Anterior cingulate cortex (tissue), 58 donors: ENCODE results near the gene TBC1D22A.

Source experiments
- DNase-seq, 58 donors: peaks; one replicate each; lab custom pipeline; 2025; lab: John Stamatoyannopoulos, UW

TBC1D22A gene

DNA sequence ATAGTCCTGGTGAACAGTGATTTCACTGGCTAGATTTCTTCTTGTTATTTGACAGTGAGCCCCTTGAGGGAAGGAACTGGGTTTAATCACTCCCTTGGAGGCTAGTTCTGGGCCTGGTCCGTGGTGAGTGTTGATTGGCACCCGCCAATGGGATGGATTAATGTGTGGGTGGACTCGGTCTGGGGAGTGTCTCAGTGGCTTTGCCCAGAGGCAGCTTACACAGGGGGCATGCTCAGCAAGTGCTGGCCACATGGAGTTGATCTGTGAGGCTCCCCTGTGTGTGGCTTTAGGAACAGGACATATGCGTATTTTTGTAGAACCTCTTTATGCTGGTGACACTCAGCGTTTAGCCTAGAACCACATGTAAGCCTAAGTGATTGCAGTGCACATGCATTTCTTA lies 106.9 kb downstream of the TBC1D22A start:
- no peak for DNase-seq

DNA sequence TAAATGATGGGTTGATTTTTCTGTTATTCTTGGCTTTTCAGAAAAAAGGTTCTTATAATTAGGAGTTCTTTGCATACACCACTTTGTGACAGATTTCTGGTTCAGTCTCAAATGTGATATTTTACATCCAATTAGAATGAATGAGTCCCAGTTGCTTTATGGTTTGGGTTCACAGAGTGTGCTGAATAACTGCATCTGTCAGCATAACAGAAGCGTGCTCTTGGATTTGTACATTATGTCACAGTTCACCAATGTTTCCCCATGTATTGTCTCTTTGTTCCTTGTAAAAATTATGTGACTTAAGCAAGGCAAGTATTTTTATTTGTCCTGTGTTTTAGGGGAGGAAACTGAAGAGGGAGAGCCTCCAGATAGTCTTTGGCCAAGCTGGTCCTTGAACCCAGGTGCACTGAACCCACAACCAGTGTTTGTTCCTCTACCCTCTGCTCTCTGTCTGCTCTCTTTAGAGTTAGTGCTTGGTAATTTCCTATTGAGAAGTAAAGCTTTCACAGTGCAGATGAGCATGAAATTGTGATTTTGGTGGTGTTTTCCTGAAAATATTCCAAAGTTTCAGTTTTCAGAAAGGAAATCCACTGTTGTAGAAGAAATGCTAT lies 107.5 kb downstream of the TBC1D22A start:
- DNase-seq: peak in 1 of 58 donors; percentile 14

GRCh38 chr22:46871826-46872225 lies 109.4 kb downstream of the TBC1D22A start:
- no peak for DNase-seq

DNA sequence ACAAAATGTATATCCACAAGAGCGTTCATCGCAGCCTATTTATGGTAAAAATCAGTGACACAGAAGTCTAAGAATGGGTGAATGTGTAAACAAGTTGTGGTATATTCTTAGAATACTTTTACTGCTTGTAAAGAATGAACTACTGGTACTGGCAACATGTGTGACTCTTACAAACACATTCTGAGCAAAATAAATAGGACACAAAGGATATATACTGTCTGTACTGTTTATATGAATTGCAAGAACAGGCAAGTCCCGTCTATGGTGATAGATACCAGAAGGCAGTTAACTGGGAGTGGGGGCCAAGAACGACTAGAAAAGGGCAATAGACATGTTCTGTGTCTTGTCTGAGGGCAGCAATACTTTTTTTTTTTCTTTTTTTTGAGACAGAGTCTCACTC lies 112.6 kb downstream of the TBC1D22A start:
- DNase-seq: no peak

GRCh38 chr22:46876357-46876934 lies 114.0 kb downstream of the TBC1D22A start:
- no peak for DNase-seq

GRCh38 chr22:46878191-46878948 lies 115.9 kb downstream of the TBC1D22A start:
- DNase-seq: no peak

GRCh38 chr22:46879083-46879482 lies 116.6 kb downstream of the TBC1D22A start:
- DNase-seq: no peak

GRCh38 chr22:46881373-46882118 lies 119.1 kb downstream of the TBC1D22A start:
- no peak for DNase-seq

DNA sequence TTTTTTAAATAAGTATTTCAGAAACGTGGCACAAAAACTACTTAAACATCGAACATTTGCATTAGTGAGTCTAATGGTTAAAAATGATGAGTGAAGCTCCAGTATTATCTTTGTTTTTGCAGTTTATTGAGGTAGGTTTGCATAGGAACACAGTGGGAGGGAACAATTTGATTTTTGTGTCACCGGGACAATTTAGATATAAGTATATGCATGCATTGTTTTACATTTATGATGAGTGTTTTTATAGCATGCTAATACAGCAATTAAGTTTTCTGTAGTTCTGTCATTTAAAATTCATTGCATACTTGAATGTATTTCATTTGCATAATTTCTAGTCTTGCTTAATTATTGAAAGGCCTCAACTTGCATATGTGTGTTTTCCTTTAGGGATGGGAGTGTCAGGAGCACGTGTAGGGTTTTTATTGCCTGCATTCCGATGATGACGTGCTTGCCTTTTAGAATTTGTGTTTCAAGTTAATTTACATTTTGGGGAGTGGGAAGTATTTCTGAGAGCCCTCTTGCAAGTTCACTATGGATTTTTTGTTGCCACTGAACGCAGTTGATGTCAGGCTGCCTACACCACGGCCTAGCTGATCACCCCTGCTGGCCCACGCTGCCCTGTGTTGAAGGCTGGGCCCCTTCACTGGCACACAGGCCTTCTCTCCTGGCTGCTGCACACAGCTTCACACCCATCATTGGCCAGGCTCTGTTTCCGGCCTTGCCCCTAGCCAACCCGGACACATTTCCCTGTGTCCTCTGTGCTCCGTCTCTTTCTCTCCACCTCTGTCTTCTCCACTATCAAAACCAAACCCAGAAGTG lies 120.9 kb downstream of the TBC1D22A start:
- no peak for DNase-seq

DNA sequence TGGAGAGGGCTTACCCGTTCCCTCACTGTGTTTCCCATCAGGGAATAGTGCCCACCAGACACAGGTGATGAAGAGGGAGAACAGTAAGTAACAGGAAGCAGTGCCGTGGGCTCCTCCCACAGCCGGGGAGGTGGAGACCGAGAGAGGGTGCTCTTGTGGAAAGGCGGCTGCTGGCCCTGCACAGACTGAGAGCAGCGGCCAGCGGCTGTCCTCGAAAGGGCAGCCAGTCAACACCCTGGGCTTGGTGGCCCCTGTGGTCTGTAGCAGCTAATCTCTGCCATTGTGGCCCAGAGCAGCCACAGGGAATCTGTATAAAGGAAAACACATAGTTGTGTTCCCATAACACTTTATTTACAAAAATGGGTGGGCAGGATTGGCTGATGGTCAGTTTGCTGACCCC lies 121.9 kb downstream of the TBC1D22A start:
- DNase-seq: no peak

- no peak for DNase-seq
Observed at GRCh38 chr22:46887978-46888377, 125.5 kb downstream of the TBC1D22A start.

- no peak for DNase-seq
Observed at GRCh38 chr22:46890819-46891218, 128.4 kb downstream of the TBC1D22A start.

GRCh38 chr22:46891382-46891951 lies 129.0 kb downstream of the TBC1D22A start:
- DNase-seq: no peak

GRCh38 chr22:46892866-46893265 lies 130.4 kb downstream of the TBC1D22A start:
- DNase-seq: no peak

GRCh38 chr22:46893281-46894020 lies 131.0 kb downstream of the TBC1D22A start:
- DNase-seq: no peak

DNA sequence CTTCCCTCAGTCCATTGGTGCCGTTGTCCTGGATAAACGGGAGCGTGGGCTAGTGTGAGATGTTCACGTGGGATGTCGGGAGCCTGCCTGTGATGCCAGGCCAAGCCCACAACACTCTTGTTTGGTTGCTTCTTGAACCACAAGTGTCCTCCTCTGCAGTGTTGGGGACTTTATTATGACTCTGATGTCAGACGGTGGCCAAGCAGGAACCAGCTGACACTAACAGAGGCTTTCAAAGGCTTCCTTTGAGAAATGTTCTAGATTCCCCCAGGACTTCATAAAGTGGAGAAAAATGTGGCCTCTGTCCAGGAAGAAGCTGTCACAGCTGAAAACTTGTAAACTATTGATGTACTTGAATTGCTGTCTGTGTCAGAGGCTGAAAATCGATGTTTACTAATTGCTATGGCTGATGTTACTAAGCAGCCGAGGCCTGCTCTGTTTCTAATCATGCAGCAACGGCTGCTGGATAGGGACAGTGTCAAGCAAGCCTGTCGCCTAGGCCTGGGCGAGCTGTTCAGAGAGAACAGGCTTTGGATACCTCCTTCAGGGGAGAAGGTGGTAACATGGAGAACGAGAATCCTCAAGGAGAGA lies 131.7 kb downstream of the TBC1D22A start:
- peak in 8 of 58 donors; percentile 14 to 54 (median 20) for DNase-seq

GRCh38 chr22:46894851-46895640 lies 132.6 kb downstream of the TBC1D22A start:
- DNase-seq: no peak

- DNase-seq: no peak
Observed at GRCh38 chr22:46895753-46896152, 133.3 kb downstream of the TBC1D22A start.
